Stimulated activated CD8-positive, alpha-beta memory T cell treated with anti-CD3 and anti-CD28 coated beads, Interleukin-4, amount 100 ng/mL, for 1 hour (primary cell): ENCODE measurements around the gene LCE1E.

Experiments
- DNase-seq, 2 donors: peaks; one replicate each; pipeline ENCODE4 v3.0.0-alpha.2; 2020; ENCODE audit warnings: low read depth in 2 of 2, low spot score in 1 of 2

Gene LCE1E

DNA sequence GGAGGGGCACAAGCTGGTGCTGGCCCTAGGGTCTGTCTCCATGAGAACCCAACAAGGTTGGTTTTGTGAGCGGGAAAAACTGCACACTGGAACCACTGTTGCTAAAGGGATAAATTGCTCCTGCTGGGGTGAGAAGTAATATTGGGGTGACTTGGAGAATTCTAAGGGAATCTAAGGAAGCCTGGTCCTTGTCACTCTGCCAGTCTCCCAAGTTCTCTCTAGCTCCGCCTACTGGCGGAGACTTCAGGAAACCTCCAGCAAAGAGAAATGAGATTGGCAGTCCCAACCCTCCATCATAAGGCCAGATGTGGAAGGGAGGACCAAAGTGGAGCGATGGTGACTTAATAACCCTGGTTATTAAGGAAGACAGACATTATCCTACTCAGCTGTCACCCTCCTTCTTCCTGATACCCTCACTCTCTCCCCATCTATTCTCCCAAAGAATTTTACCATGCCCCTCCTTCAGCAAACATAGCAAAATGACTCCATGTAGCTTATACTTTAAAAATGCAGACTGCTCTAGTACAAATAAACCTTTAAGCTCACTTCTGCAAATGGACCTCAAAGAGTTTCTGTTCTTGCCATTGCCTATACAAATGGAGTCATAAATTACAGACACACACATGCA lies 8.4 kb upstream of the LCE1E start:
- no peak for DNase-seq

DNA sequence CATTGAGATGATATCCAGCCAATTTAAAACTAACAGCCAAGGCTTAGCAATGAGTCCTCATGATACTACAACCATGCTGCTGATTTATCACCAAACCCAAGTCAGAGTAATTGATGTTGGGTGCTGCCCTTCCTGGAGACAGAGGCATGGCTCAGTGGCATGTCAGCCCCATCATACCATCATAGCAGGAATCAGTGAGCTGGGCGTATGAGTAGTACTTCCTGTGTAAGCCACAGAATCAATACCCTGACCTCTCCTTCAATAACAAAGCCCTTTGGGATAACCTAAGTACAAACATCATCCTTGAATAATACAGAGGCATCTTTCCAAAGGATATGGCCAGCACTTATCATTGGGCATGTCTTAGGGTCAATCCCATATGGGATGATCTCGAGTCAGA lies 3.0 kb upstream of the LCE1E start:
- no peak for DNase-seq

DNA sequence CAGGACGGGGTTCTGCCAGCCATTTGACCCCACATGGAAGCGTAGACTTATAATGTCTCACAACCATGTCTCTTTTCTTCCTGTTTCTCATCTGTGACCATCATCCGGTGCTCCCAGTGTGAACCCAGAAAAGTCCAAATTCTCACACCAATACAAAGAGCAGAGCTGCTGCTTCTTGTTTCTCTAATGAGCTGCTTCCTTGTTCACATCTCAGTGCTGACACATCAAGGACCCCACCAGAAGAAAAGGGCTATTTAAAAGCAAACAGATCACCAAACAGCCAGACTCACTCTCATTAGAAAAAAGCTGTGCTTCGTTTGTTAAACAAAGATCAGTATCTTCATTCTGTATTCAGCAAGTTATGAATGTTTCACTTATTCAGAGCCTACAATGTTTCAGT lies 9.6 kb downstream of the LCE1E start:
- DNase-seq, result no peak

DNA sequence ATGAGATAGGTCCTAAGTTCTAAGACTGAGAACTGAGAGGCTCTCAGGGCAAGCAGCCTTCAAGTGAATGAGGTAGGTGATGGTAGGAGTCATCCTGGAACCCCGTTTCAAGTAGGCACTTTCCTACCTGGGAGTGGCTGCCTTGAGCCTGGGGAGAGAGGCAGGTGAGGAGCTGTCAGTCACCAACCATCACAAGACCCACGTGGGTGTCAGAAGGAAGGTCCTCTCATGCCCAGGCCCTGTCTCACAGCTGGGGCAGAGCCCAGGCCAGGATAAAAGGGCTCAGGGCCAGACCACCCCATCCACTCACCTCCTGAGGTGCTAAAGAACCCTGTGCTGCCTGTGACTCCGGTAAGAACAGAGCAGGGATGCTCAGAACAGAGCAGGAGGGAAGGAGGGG lies 10.4 kb downstream of the LCE1E start, which contains the start of gene LCE1D:
TSS of gene LCE1D (plus strand) at position 301 of the 400 bp plus-strand sequence. CDS start 1,074 bp downstream, outside the sequence.
- DNase-seq, result no peak

DNA sequence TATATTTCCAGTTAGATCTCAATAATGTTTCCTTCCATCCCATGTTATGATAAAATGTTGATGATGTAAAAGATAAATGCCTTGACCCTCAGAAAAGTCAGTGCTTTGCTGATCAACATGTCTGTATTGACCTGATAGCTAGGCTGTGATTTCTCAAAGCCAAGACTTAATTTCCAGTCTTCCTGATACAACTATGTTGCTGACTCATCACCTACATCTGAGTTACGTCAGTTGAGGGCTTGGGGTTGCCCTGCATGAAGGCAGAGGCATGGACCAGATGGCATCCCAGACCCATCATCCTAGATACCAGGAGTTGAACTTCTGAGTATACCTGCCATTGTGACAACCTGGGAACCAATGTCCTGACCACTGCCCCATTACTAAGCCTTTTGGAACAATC lies 15.3 kb downstream of the LCE1E start:
- no peak for DNase-seq

GRCh38 chr1:152806576-152806975 lies 20.5 kb downstream of the LCE1E start, which contains the start of gene LCE1C:
Gene LCE1C (minus strand): TSS chr1:152806651. CDS start chr1:152805478, 1,173 bp downstream.
- DNase-seq, result no peak

DNA sequence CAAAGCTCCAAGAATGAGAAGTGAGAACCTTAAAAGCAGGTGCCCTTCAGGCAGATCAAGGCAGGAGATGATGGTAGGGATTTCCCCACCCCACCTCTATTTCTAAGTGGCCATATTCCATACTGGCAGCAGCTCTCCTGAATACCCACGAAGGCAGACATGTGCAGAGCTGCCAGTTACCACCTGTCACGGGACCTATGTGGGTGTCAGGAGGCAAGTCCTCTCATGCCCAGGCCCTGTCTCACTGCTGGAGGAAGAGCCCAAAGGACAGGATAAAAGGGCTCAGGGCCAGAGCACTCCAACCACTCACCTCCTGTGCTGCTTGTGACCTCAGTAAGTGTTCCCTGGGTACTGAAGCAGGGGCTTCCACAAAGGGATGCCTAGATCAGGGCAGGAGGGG lies 25.0 kb downstream of the LCE1E start:
- no peak for DNase-seq

DNA sequence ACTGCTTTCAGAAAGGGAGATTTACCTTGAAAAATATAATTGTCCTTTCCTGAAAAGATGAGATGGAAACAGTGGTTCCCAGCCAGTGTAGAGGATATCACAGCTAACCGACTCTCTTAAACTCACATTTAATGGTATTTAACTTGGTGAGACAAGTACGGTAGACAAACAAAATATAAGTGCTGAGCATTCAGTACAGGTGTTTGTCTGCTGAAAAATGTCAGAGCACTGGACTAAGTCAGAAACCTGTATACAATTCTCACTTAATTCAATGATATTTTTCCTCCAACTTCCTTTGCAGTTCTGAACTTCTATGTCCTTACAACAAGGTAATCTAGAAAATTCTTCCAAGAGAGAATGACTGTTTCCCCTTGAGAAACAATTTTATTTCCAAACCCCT lies 25.6 kb downstream of the LCE1E start, which contains the start of gene LCE1B:
TSS of gene LCE1B (plus strand) at position 301 of the 400 bp plus-strand sequence. CDS start 476 bp downstream, outside the sequence.
- no peak for DNase-seq

- no peak for DNase-seq
These were observed 31.3 kb downstream of the LCE1E start for GRCh38 chr1:152817309-152817708.

DNA sequence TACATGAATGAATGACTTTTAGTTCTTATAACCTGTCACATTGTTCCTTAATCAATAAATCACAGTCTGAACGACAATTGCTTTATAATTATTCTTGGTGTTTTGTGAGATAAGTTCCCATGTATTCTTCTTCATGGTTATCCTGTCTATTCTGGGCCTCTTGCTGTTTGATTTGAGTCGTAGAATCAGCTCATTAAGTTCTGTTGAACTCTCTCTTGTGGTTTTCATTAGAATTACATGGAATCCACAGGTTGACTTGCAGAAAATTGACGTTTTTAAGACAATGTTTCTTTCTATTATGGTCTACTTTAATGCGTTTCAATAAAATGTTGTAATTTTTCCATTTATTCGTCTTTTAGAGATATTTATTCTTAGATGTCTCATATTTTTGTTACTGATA lies 37.2 kb downstream of the LCE1E start:
- DNase-seq, result no peak

- DNase-seq, result no peak
These were observed 38.9 kb downstream of the LCE1E start for GRCh38 chr1:152824964-152825363.

DNA sequence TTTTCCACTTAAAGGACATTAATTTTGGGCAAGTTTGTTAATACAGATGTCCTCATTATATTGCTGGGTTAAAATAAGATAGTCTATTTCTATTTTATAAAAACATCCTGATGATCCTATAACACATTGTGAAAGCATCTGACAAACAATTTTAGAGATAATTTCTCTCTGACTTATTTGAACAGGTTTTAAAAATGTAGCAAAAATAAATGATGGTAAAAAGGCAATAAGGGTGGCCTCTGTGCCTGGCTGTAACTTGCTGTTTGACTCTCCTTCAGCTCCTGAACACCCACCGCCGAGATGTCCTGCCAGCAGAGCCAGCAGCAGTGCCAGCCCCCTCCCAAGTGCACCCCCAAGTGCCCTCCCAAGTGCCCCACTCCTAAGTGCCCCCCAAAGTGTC lies 41.1 kb downstream of the LCE1E start, which contains the start of gene LCE1A:
TSS of gene LCE1A (plus strand) at position 301 of the 400 bp plus-strand sequence. CDS start at position 301, 0 bp downstream.
- DNase-seq, result no peak

DNA sequence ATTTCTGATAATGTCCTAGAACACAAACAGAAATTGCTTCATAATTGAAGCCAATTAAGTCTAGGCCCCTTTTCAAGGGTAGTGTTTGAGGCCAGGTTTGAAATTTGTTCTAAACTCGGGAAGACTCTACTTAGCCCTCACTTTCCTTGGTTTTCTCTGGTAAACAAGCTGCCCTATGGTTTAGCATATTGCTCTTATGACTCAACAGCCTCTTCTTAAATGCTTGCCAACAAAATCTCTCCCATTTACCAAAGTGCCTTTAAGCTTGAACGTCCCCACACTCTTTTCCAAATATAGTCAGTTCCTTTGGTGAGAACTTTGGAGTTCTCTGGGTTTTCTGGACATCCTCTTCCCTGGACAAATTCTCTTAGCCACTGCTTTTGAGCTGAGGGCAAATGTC lies 50.8 kb downstream of the LCE1E start:
- no peak for DNase-seq
